Measurements from ENCODE around the gene SLC26A1. TPM values are rescaled to one million over a fixed set of nuclear protein-coding genes. Genes with fewer than 3 reads are reported as not detected.
"Not testable (repeated sequence)": the region's sequence is repeated elsewhere in the genome, so short reads cannot be mapped to it uniquely, and the experiment has no call there.

Gene SLC26A1
- polyA plus RNA-seq, 1 donor: 5.2 TPM

DNA sequence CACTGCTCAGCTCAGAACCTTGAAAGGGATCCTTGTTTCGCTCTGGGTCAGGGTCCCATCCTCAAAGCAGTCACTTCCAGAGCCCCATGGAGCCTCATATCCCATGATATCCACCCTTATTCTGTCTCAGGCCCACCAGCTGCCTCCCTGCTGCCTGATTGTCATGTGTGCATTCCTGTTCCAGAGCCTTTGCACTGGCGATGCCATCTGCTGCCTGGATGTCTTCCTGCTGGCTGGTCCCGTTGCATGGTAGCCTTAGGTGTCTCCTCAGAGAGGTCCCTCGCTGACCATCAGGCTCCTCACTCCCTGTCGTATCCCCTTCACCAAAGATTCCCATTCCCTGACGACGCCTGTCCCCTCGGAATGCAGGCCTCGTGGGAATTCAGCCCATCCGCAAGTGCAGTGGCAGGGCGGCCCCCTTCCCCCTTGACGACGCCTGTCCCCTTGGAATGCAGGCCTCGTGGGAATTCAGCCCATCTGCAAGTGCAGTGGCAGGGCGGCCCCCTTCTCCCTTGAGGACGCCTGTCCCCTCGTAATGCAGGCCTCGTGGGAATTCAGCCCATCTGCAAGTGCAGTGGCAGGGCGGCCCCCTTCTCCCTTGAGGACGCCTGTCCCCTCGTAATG lies 6.1 kb upstream of the SLC26A1 start:
- not testable (repeated sequence) for DNase-seq (ENCODE audit: low read depth)

DNA sequence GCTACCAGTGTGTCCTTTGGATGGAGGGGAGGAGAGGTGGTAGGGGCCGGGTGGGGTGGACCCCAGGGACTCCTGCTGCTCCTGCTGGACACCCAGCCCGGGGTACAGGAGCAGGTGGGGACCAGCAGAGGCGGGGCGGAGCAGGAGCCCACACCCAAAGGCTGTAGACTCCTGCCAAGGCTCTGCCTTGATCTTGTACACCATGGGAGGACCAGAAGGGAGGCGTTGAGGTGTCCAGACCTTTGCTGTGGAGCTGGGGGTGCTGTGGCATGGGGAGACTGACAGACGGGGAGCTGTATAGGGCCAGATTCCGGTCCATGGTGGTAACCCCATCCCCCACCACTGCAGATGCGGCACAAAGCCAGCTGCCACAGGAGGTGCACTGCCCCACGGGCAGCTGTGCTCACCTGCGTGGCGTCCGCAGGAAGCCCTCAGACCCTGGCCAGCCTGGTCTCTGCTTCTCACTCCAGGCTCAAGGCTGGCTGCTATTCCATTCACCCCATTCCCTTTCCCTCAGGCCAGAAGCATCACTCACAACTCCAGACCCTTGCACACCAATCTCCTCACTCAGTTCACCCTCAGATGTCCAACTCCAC lies 5.0 kb upstream of the SLC26A1 start:
- no peak for DNase-seq (ENCODE audit: low read depth)

DNA sequence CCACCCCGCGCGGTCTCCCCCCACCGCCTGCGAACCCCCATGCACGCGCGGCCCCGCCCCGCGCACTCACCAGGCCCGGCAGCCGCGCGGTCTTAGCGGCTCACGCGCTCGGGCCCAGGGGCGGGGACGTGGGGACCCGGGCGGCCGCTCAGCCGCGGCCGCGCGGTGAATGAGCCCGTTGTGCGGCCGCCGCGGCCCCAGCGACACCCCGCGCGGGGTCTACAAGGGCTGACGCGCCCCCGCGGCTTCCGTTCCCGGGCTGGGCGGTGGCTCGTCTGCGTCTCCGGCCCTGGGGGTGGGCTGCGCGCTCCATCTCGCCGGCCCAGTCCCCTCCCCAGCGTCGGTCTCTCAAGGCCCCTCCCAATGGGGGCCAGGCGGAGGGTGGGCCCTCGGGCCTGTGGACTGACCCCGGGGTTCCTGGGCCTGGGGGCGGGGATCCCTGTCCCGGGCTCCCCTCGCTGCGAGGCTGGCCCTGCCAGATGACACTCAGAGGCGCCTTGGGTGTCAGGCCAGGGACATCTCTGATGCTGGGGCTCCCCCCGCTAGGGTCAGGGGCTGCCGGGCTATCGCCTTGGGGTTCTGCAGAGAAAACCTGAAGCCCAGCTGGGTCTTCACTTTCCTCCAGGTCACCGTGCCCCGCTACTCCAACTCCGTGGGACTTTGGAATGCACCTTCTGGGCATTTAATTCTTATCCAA lies 4.3 kb upstream of the SLC26A1 start:
- DNase-seq (ENCODE audit: low read depth): no peak

DNA sequence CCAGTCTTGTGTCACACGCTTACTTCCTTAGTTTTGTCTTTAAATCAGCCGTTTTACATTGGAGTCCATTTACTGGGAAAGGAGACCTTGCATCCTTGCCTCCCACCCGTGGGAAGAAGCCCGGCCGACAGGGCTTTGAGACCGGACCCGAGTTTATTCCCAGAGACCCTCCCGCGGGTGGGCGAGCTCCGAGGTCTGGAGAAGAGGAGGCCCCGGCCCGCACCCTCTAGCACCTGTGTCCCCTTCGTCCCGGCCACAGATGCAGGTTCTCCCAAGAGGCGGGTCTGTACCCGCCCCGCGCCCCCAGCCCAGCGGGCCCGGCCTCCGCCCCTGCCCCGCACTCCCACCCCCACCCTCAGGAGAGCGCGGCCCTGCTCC lies 3.8 kb upstream of the SLC26A1 start:
- DNase-seq (ENCODE audit: low read depth): no peak

DNA sequence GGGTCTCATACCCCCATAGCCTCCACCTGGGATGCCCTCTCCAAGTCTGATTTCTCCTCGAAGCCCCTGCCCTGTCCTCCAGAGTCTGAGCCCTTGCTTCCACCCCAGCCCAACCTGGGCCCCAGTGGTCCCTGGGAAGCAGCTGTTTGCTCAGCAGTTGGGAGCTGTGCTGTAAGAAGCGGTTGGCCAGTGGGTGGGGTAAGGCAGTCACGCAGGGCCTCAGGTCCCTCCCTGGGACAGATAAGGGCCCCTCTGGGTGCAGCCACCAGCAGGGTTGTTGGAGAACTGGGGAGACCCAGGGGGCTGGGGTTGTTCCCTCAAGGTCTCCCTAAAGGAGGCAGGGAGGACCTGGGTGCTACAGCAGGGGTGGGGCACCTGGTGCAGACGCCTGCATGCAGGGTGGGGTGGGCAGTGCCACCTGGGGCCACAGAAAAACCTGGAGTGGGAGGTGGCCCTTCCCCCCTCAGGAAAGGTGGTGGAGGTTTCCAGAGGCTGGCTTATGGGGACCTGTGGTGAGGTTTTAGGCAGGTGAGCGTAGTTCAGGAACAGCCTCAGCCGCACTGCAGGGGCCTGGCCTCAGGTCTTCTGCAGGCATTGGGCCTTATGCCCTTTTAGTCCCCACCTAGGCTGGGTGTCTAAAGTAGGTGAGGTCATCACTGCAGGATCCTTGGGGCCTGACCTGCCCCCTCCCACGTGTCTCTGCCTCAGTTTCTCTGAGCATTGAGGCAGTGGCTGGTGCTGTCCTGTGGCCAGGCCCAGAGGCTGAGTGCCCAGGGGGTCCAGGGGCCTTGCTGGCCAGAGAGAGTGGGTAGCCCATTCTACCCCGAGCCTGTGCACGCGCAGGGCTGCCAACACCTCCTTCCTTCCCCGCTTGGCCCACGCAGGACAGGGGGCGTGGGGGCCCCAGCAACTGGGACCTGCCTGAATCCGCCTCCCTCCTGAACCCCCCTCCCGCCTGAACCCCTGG lies 3.1 kb upstream of the SLC26A1 start:
- DNase-seq (ENCODE audit: low read depth): no peak

DNA sequence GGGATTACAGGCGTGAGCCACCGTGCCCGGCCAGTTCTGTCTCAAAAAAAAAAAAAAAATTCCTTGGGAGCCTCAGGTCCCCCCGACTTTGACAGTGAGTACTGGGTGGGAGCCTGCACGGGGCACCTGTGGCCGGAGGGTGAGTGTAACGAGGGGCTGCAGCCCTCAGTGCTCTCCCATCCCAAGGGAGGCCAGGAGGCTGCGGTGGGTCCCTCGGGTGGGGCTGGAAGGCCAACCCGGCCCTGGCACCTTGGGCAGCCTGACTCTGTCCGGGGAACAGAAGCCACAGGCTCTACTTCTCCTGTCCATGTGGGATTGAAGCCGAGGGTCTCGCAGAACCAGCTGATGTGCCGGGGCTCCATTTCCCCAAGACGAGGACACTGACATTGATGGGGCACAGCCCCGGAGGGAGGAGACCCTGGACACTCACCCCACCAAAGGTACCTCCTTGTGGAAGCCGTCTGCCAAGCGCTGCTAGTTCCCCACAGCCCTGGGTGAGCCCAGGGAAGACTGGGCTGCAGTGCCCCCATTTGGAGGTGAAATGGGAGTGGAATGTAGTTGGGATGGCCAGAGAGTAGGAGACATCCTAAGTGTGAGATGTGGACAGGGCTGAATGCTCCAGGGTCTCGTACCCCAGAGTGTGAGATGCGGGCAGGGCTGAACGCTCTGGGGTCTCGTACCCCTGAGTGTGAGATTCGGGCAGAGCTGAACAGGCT lies 2.3 kb upstream of the SLC26A1 start:
- no peak for DNase-seq (ENCODE audit: low read depth)

DNA sequence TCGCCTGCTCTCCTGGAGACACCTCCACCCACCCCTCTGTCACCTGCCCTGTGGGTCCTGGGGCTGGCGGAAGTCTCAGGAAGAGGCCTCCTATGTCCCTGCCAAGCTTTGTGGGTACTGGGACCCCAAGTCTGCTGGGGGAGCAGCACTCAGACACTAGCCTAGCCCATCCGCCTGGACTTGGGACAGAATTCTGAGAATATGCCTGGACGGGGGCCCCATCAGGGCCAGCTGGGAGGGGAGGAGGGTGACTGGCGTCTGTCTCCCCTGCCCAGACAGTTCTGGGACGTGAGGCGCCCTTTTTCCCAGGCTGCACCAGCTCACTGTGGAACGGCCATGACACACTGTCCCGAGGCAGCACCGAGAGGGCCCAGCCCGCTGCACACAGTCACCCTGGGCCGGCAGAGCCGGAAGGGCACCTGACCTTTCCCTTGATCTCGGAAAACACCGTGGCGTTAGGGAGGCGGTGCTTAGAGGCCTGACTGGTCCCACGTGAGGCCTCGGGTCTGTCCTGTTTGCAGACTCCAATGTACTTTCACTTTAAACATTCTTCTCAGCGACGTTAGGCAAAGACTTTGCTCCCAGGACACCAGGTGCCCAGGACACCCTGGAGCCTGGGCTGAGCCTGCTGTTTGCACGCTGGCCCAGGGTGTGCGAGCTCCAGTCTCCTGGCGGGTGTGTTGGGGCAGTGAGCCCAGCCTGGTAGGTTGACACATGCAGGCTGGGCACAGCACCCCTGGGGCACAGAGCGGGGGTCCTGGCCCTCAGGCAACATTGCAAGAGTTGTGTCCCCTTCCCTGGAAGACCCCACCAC lies 700 bp downstream of the SLC26A1 start:
- DNase-seq (ENCODE audit: low read depth): no peak

DNA sequence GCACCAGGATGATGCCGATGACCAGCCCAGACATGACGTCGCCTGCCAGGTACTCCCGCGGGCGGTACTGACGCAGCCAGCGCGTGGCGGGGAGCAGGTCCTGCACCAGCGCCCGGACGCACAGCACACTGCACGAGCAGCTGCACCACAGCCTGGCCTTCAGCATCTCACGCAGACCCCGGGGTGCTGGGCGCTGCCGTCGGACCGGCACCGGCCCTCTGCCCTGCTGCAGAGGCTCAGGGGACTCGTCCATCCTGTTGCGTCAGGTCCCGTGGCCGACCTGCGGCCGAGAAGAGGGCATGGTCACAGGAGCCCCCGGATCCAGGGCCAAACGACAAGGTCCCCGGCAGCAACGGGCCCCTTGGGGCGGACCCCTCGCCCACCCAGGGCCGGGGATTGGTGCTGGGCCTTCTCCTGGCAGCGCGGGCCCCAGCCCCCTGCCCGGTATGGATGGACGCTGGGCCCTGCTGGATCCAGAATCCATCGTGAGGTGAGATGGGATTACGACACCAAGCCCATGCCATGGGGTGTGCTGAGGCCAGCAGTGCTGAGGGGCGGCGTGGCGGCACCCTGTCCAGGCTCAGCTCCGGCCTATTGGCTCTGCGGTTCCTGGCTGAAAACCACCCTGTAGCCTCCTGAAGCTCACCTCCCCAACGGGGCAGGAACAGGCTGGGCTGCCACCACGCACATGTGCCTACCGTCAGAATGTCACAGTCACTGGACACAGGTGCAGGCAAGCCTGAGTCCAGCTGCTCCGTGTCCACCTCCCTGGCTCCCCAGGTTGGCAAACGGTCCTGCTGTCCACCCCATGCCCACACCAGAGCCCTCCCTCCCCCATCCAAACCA lies 1.5 kb downstream of the SLC26A1 start:
- no peak for DNase-seq (ENCODE audit: low read depth)

DNA sequence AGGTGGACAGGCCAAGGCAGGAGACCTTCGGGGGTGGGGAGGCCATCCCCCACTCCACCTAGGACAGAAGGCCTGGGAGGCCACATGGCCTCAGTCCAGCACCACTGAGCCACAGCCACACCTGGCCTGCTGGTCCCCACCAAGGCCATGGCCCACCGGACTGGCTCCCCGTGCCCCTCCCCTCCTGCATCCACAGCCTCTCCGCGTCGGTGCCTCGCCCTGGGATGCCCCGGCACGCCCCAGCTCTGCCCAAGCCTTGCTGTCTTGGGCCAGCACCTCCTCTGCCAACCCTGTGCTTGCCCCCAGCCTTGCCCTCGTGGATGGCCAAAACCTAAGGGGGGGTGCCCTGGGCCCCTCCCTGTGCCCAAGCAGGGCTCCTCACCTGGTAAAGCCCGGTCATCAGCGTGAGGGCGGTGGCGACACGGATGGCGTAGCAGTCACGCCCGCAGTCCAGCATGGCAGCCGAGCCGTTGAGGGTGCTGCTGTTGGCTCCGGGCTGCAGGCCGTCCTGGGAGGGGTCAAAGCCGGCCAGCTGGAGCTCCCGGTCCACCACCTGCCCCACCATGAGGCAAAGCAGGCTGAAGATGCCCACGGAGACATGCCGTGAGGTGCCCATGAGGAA lies 2.3 kb downstream of the SLC26A1 start:
- DNase-seq (ENCODE audit: low read depth): no peak

DNA sequence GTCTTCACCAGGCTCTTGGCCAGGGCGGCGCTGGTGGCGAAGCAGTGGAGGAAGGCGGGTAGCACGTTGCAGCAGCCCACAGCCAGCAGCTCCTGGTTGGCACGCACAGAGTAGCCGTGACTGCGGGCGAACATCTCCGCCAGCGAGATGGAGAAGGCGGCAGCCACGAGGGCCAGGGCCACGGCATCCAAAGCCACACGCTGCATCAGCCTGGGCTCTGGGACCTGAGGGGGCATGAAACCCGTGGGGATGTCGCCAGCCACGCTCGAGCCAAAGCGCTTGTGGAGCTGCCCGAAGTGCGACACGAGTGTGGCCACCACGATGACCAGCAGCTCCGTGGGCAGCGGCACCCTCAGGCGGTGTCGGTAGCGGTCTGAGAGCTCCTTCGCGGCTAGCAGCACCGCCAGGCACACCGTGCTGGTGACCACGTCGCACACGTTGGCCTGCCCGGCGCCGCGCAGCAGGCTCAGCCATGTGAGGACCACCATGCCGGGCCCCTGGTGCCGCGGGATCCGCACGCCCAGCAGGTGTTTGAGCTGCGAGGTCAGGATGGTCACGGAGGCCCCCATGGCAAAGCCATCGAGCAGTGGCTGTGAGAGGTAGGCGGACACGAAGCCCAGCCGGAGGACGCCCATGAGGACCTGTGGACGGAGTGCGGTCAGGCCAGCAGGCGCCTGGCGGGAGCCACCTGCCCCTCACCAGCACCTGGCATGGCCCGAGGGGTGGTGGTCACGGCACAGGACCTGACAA lies 3.3 kb downstream of the SLC26A1 start:
- DNase-seq (ENCODE audit: low read depth): no peak

DNA sequence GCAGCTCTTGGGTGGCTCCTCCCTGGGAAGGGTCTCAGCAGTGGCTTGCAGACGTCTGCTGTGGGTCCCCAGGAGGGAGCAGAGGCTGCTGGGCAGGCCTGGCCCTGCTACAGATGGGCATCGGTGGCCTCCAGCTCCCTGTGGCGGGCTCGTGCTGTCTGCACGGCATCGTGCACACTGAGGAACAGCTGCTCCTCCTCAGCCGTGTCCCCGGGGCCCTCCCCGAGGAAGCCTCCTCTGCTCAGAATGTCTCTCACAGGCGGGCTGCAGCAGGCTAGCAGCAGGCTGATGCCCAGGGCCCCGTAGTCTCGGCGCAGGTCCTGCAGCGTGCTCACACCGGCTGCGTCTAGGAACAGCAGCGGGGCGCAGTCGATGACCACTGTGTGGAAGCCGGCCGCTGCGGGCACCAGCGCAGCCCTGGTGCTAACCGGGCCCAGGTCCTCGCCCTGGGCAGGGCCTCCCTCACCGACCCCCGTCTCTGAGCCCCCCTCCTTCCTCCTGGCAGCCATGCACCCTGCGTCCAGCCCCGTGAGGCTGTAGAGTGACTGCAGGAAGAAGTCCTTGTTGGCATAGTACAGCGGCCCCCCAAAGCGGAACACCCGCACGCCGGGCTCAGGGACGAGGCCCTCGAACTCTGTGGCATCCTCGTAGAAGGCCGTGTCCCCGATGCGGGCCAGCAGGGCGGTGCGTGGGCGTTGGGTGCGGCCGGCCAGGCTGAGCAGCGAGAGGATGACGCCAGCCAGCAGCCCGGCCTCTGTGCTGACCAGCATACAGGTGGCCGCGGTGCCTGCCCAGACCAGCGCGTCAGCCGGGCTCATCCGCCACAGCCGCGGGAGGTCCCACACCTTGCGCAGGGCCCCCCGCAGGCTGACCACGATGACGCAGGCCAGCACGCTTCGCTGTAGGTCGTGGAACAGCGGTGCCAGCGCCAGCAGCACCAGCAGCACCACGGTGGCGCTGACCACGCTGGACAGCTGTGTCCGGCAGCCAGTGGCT lies 4.2 kb downstream of the SLC26A1 start:
- DNase-seq (ENCODE audit: low read depth): no peak

DNA sequence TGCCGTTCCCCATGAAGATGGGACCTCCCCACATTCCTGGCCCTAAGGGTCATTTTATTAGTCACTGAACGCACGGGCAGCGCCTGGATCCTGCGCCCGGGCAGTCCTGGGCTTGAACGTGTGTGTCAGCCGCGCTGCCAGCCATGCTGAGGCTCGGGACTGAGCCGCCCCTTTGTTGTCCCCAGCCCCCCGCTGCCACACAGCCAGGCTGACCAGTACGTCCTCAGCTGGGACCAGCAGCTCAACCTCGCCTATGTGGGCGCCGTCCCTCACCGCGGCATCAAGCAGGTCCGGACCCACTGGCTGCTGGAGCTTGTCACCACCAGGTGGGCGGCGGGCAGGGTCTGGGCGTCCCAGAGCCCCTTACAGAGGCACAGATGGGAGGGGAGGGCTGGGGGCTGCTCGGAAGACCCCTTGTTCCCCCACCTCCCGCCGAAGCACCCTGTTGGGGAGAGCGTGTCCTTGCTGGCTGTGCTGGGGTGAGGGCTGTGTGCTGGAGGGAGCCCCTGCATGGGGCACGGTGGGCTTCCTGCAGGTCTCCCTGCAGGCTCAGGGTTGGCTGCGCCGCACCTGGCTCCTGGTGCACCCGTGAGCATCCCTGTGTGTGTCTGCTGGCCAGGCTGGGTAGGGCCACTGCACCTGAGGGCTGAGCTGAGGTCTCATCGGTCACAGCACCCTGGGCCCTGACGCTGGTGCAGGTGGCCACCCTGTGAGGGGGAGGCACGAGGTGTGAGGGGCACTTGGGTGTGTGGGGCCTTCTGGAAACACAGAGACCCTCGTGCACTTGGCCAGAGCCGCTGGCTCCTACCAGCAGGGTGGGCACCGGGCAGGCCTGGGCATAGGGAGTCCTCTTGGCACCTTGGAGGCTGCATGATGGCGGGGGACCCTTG lies 5.3 kb downstream of the SLC26A1 start:
- DNase-seq (ENCODE audit: low read depth): no peak

DNA sequence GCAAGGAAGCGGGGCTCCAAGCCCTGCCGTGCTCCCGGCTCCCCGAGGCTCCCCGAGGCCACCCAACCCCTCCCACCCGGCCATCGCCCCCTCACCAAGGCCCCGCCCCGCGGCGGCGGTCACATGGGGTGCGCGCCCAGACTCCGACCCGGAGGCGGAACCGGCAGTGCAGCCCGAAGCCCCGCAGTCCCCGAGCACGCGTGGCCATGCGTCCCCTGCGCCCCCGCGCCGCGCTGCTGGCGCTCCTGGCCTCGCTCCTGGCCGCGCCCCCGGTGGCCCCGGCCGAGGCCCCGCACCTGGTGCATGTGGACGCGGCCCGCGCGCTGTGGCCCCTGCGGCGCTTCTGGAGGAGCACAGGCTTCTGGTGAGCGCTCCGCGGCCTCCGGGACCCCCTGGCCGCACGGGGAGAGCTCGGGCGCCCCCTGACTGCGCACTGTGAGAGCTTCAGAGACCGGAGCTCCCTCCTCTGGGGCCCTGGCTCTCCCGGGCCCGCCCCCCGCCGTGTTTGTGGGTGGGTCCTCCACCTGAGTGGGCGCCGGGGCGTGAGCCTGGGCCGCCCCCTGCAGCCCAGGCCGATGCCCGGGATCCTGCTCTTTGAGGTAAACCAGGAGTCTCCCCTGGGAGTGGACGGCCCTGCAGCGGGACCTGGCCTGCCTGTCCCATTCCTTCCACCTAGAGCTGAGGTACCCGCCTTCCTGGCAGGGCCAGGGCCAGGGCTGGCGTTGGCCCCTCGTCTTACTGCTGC lies 6.2 kb downstream of the SLC26A1 start, which contains the start of gene IDUA:
Gene IDUA (plus strand): TSS at position 166 of the 745 bp plus-strand sequence. CDS start 41 bp downstream, at position 207.
- DNase-seq (ENCODE audit: low read depth): no peak

DNA sequence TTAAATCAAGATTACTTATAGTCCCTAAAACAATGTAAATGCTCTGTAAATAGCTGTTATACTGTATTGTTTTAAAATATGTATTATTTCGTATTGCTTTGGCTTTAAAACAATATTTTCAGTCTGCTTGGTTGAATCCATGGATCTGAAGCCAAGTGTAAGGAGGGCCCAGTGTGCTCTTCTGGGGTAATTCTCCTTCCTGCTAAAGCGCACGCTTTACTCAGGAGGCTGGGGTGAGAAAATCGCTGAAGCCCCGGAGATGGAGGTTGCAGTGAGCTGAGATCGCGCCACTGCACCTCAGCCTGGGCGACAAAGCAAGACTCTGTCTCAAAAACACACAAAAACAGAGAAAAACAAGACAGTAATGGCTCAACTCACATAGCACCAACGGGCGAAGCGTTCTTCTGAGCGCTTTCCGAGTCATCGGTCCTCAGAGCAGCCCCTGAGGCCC lies 6.8 kb downstream of the SLC26A1 start:
- DNase-seq (ENCODE audit: low read depth): no peak

Measured in forelimb muscle (tissue), 1 donor.